ENCODE data around the gene PHLDB3. TPM values are rescaled to one million over a fixed set of nuclear protein-coding genes. Genes with fewer than 3 reads are reported as not detected.
A peak's percentile ranks its signal among the peaks of the same experiment; 100 is the strongest.

PHLDB3 gene
- total RNA-seq, 1 experiment from 2014 or later: 8.5 TPM

DNA sequence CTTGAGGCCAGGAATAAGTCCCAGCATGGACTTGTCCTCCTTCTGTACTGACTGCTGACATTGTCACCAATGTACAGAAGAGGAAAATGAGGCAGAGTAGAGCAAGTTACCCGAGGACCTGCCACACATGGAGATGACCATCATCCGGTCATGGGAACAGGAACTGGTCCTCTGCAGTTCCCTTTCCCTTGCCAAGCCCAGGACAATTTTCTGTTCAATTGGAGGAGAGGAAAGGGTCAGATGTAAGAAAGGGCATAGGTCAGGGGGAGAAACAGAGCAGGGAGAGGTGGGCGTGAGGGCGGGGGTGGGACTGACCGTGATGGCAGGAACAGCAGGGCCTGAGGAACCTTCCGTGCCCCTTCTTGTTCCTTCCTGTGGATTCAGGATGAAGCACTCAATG is 18.6 kb downstream of the PHLDB3 start:
- Histone ChIP-seq H3K27me3 (ENCODE audit: insufficient read depth, low read length) (no peaks in the 10 kb centered on the region), H2BK120ac (ENCODE audit: low read depth, low read length, poor library complexity, severe bottlenecking) (no peak overlapping the region), H3K9me3 (ENCODE audit: control insufficient read depth, low read depth, low read length) (no peaks in the 10 kb centered on the region), H3K23me2 (ENCODE audit: insufficient read length, low read depth, low read length, poor library complexity, severe bottlenecking) (no peaks in the 10 kb centered on the region), H3K9ac (ENCODE audit: extremely low read depth, insufficient read length, low read length) (no peak overlapping the region), H4K91ac (ENCODE audit: insufficient read length, low read depth, low read length) (no peak overlapping the region), H3T11ph (ENCODE audit: low read length) (no peak overlapping the region), H2AK5ac (ENCODE audit: insufficient read length, low read length) (no peak overlapping the region), H3K4me2 (ENCODE audit: insufficient read depth, insufficient read length, low read length) (no peak overlapping the region), H4K8ac (replicated peaks; ENCODE audit: insufficient read length, low read depth, low read length) (no peak overlapping the region), H3K4me1 (ENCODE audit: insufficient read depth, low read length) (no peaks in the 10 kb centered on the region), H2BK15ac (ENCODE audit: low read depth, low read length) (no peak overlapping the region), H2AFZ (ENCODE audit: low read length) (no peak overlapping the region), H4K5ac (ENCODE audit: insufficient read length, low read depth, low read length) (no peak overlapping the region), H3K79me1 (ENCODE audit: insufficient read depth, low read depth, low read length, poor library complexity, severe bottlenecking) (no peaks in the 10 kb centered on the region), H2BK12ac (ENCODE audit: insufficient read length, low read depth, low read length) (no peak overlapping the region), H4K20me1 (ENCODE audit: control insufficient read depth, insufficient read depth, insufficient read length) (no peaks in the 10 kb centered on the region), H3K56ac (ENCODE audit: insufficient read length, low read depth, low read length) (no peak overlapping the region), H3K27ac (ENCODE audit: insufficient read length, low read depth, low read length) (no peak overlapping the region), H3K79me2 (ENCODE audit: insufficient read depth, low read length) (no peaks in the 10 kb centered on the region), H3K18ac (ENCODE audit: insufficient read length, low read depth, low read length) (no peak overlapping the region), H3K14ac (ENCODE audit: insufficient read depth, low read length) (no peak overlapping the region), H3K23ac (ENCODE audit: insufficient read length, low read depth, low read length) (no peak overlapping the region), H2BK20ac (ENCODE audit: low read depth, low read length, poor library complexity, severe bottlenecking) (no peak overlapping the region), H2BK5ac (ENCODE audit: insufficient read length, low read length) (no peak overlapping the region), H3K4ac (ENCODE audit: low read depth, low read length) (no peak overlapping the region)
- Mint-ChIP-seq H3K4me3 (no peak overlapping the region), H3K9me3 (no peaks in the 10 kb centered on the region), H3K36me3 (ENCODE audit: insufficient read depth in 1 of 3, low read depth in 3 of 3) (peaks cover 0 to 3% (median 0%) of the 10 kb centered on the region in 3 experiments; a peak in 2 of 7 replicates), H3K4me1 (no peaks in the 10 kb centered on the region), H3K27me3 (ENCODE audit: low read depth) (peaks cover 2% of the 10 kb centered on the region; the same call in 1 of the 2 replicates), H3K27ac (peak overlapping the region in 1 of 3 experiments; percentile 61; a peak in 1 of 7 replicates)
- no CpG with 5 or more reads among the region's 6 CpGs for WGBS (ENCODE audit: extremely low coverage, insufficient read length, low lambda C conversion rate)
- DNase-seq: no peak
- no peak for TF ChIP-seq CTCF (conservative IDR thresholded peaks at IDR 0.05)
